ENCODE results near the gene SORT1. TPM values are rescaled to one million over a fixed set of nuclear protein-coding genes. Genes with fewer than 3 reads are reported as not detected.

Gene SORT1
- total RNA-seq, 2 donors from 2014 or later = 5.8 to 7.9 TPM

- no peak for ATAC-seq
- Mint-ChIP-seq H3K4me1 (ENCODE audit: low read depth in 2 of 2) (peaks cover 15 to 18% of the 10 kb centered on the region in 2 donors), H3K27ac (no peak overlapping the region), H3K9me3 (no peaks in the 10 kb centered on the region), H3K36me3 (no peaks in the 10 kb centered on the region), H3K27me3 (peaks cover 37 to 71% of the 10 kb centered on the region in 2 donors), H3K4me3 (no peak overlapping the region)
- DNase-seq (ENCODE audit: low spot score) = no peak
These were observed 4.0 kb downstream of the SORT1 start for GRCh38 chr1:109393617-109394233.

- Mint-ChIP-seq H3K36me3 (no peaks in the 10 kb centered on the region), H3K27ac (no peak overlapping the region), H3K4me1 (ENCODE audit: low read depth in 2 of 2) (peaks cover 13 to 15% of the 10 kb centered on the region in 2 donors), H3K4me3 (no peak overlapping the region), H3K9me3 (no peaks in the 10 kb centered on the region), H3K27me3 (peaks cover 37 to 71% of the 10 kb centered on the region in 2 donors)
- DNase-seq (ENCODE audit: low spot score) (no peak), ATAC-seq (no peak)
These were observed 4.7 kb downstream of the SORT1 start for GRCh38 chr1:109392788-109393616.

- H3K27ac Mint-ChIP-seq = no peak overlapping the region
- peaks cover 13 to 15% of the 10 kb centered on the region in 2 donors for H3K4me1 Mint-ChIP-seq (ENCODE audit: low read depth in 2 of 2)
- no peaks in the 10 kb centered on the region for H3K9me3 Mint-ChIP-seq
- no peaks in the 10 kb centered on the region for H3K36me3 Mint-ChIP-seq
- DNase-seq (ENCODE audit: low spot score) (no peak), ATAC-seq (no peak)
- H3K4me3 Mint-ChIP-seq = no peak overlapping the region
- peaks cover 37 to 71% of the 10 kb centered on the region in 2 donors for H3K27me3 Mint-ChIP-seq
These were observed 5.5 kb downstream of the SORT1 start for GRCh38 chr1:109392037-109392787.

- Mint-ChIP-seq H3K27me3 (peaks cover 35 to 65% of the 10 kb centered on the region in 2 donors), H3K36me3 (no peaks in the 10 kb centered on the region), H3K9me3 (no peaks in the 10 kb centered on the region), H3K27ac (no peak overlapping the region), H3K4me3 (no peak overlapping the region), H3K4me1 (ENCODE audit: low read depth in 2 of 2) (peaks cover 10 to 11% of the 10 kb centered on the region in 2 donors)
- DNase-seq (ENCODE audit: low spot score) = no peak
- no peak for ATAC-seq
These were observed 6.1 kb downstream of the SORT1 start for GRCh38 chr1:109391626-109392025.

GRCh38 chr1:109391157-109391556 lies 6.6 kb downstream of the SORT1 start:
- no peak for DNase-seq (ENCODE audit: low spot score)
- Mint-ChIP-seq H3K4me1 (ENCODE audit: low read depth in 2 of 2) (peaks cover 6 to 7% of the 10 kb centered on the region in 2 donors), H3K36me3 (no peaks in the 10 kb centered on the region), H3K27me3 (peaks cover 34 to 60% of the 10 kb centered on the region in 2 donors), H3K27ac (no peak overlapping the region), H3K9me3 (no peaks in the 10 kb centered on the region), H3K4me3 (no peak overlapping the region)
- ATAC-seq = no peak

- ATAC-seq (no peak), DNase-seq (ENCODE audit: low spot score) (no peak)
- H3K4me3 Mint-ChIP-seq = no peak overlapping the region
These were observed 7.9 kb downstream of the SORT1 start for GRCh38 chr1:109389638-109390341.

GRCh38 chr1:109388884-109389637 lies 8.7 kb downstream of the SORT1 start:
- ATAC-seq = no peak
- Mint-ChIP-seq H3K9me3 (no peaks in the 10 kb centered on the region), H3K27ac (no peak overlapping the region)

More at GRCh38 chr1:109389638-109390341, 7.9 kb downstream of the SORT1 start:
- H3K27me3 Mint-ChIP-seq = peaks cover 26 to 48% of the 10 kb centered on the region in 2 donors
- no peak overlapping the region for H3K27ac Mint-ChIP-seq
- H3K4me1 Mint-ChIP-seq (ENCODE audit: low read depth in 2 of 2) = peaks cover 0 to 4% of the 10 kb centered on the region in 2 donors
- no peaks in the 10 kb centered on the region for H3K36me3 Mint-ChIP-seq
- no peaks in the 10 kb centered on the region for H3K9me3 Mint-ChIP-seq

GRCh38 chr1:109388208-109388711 lies 9.5 kb downstream of the SORT1 start:
- Mint-ChIP-seq H3K4me3 (no peak overlapping the region), H3K27ac (no peak overlapping the region), H3K4me1 (ENCODE audit: low read depth in 2 of 2) (peaks cover 0 to 4% of the 10 kb centered on the region in 2 donors), H3K36me3 (no peaks in the 10 kb centered on the region), H3K9me3 (no peaks in the 10 kb centered on the region), H3K27me3 (peaks cover 23 to 34% of the 10 kb centered on the region in 2 donors)
- DNase-seq (ENCODE audit: low spot score) (no peak), ATAC-seq (no peak)

More at GRCh38 chr1:109388884-109389637, 8.7 kb downstream of the SORT1 start:
- no peak overlapping the region for H3K4me3 Mint-ChIP-seq
- no peak for DNase-seq (ENCODE audit: low spot score)
- no peaks in the 10 kb centered on the region for H3K36me3 Mint-ChIP-seq
- H3K27me3 Mint-ChIP-seq = peaks cover 23 to 42% of the 10 kb centered on the region in 2 donors
- H3K4me1 Mint-ChIP-seq (ENCODE audit: low read depth in 2 of 2) = peaks cover 0 to 4% of the 10 kb centered on the region in 2 donors

GRCh38 chr1:109386054-109386717 lies 11.5 kb downstream of the SORT1 start:
- peaks cover 16 to 23% of the 10 kb centered on the region in 2 donors for H3K27me3 Mint-ChIP-seq
- ATAC-seq = no peak
- H3K27ac Mint-ChIP-seq = no peak overlapping the region

GRCh38 chr1:109385417-109385816 lies 12.3 kb downstream of the SORT1 start:
- peaks cover 13 to 17% of the 10 kb centered on the region in 2 donors for H3K27me3 Mint-ChIP-seq
- DNase-seq (ENCODE audit: low spot score) (no peak), ATAC-seq (no peak)
- no peaks in the 10 kb centered on the region for H3K9me3 Mint-ChIP-seq
- peaks cover 0 to 4% of the 10 kb centered on the region in 2 donors for H3K4me1 Mint-ChIP-seq (ENCODE audit: low read depth in 2 of 2)
- no peaks in the 10 kb centered on the region for H3K36me3 Mint-ChIP-seq
- H3K4me3 Mint-ChIP-seq = no peak overlapping the region
- no peak overlapping the region for H3K27ac Mint-ChIP-seq

More at GRCh38 chr1:109386054-109386717, 11.5 kb downstream of the SORT1 start:
- Mint-ChIP-seq H3K36me3 (no peaks in the 10 kb centered on the region), H3K4me1 (ENCODE audit: low read depth in 2 of 2) (peaks cover 0 to 4% of the 10 kb centered on the region in 2 donors), H3K9me3 (no peaks in the 10 kb centered on the region), H3K4me3 (no peak overlapping the region)
- DNase-seq (ENCODE audit: low spot score) = no peak

- H3K9me3 Mint-ChIP-seq = no peaks in the 10 kb centered on the region
- H3K4me3 Mint-ChIP-seq = no peak overlapping the region
- ATAC-seq (no peak), DNase-seq (ENCODE audit: low spot score) (no peak)
- no peaks in the 10 kb centered on the region for H3K36me3 Mint-ChIP-seq
- H3K4me1 Mint-ChIP-seq (ENCODE audit: low read depth in 2 of 2) = no peaks in the 10 kb centered on the region
- H3K27me3 Mint-ChIP-seq = peaks cover under 1 to 5% of the 10 kb centered on the region in 2 donors
- H3K27ac Mint-ChIP-seq = no peak overlapping the region
These were observed 13.9 kb downstream of the SORT1 start for GRCh38 chr1:109383854-109384253.

GRCh38 chr1:109383087-109383779 lies 14.5 kb downstream of the SORT1 start:
- Mint-ChIP-seq H3K36me3 (no peaks in the 10 kb centered on the region), H3K9me3 (no peaks in the 10 kb centered on the region), H3K27ac (no peak overlapping the region), H3K27me3 (peaks cover 0 to 4% of the 10 kb centered on the region in 2 donors), H3K4me3 (no peak overlapping the region), H3K4me1 (ENCODE audit: low read depth in 2 of 2) (no peaks in the 10 kb centered on the region)
- ATAC-seq = no peak
- no peak for DNase-seq (ENCODE audit: low spot score)

All from natural killer cell treated with Interleukin-12 subunit alpha and Interleukin-12 subunit beta and Interleukin-15 and Interleukin-18, amount 100 ng/mL, for 72 hours (primary cell).